CD4-positive, alpha-beta T cell (primary cell): Measurements from ENCODE around the gene HCN1. TPM values are rescaled to one million over a fixed set of nuclear protein-coding genes. Genes with fewer than 3 reads are reported as not detected.
"Not testable (repeated sequence)": the region's sequence is repeated elsewhere in the genome, so short reads cannot be mapped to it uniquely, and the experiment has no call there.

ENCODE experiments used
- ATAC-seq: fragments of 200-7000 bp; cut with Tn5 transposase; one replicate; pipeline ENCODE4 v1.10.0; 2022; ENCODE audit warnings: mild to moderate bottlenecking; ENCODE audit not compliant: poor library complexity
- CTCF ChIA-PET: fragments of 350-600 bp; sonication (Branson Sonifier 250); formaldehyde crosslinking; loops from one replicate; lab custom pipeline; 2021; ENCODE audit warnings: antibody characterized with exemption, inconsistent platforms; lab: Charles Lee
- POLR2A ChIA-PET: fragments of 350-600 bp; sonication (Branson Sonifier 250); formaldehyde crosslinking; loops from one replicate; lab custom pipeline; 2021; ENCODE audit warnings: antibody characterized with exemption, inconsistent platforms; lab: Charles Lee
- DNase-seq, 14 experiments: peaks; one replicate each; pipeline ENCODE4 v3.0.0-alpha.2; 2013 to 2020; ENCODE audit warnings: mixed read lengths in 2 of 14
- H3K27ac ChIP-seq, 2 donors: one replicate each; pipeline versions ENCODE4 v1.5.1 to v1.7.0; 2013; ENCODE audit warnings: low read length in 2 of 2, low read depth in 1 of 2, mild to moderate bottlenecking in 1 of 2
- H3K27me3 ChIP-seq, 2 experiments: 1 replicate in 1 of 2; 2 replicates in 1 of 2; pipeline versions ENCODE4 v1.6.1 to v1.7.0; 2013; ENCODE audit warnings: low read length in 2 of 2, control low read depth in 1 of 2, mild to moderate bottlenecking in 1 of 2, moderate library complexity in 1 of 2; ENCODE audit not compliant: insufficient read depth in 2 of 2, control insufficient read depth in 1 of 2
- H3K36me3 ChIP-seq: one replicate; pipeline ENCODE4 v1.6.1; 2013; ENCODE audit warnings: low read length, control low read depth; ENCODE audit not compliant: insufficient read depth
- H3K4me1 ChIP-seq: one replicate; pipeline ENCODE4 v1.6.1; 2013; ENCODE audit warnings: low read length, control low read depth; ENCODE audit not compliant: insufficient read depth
- H3K4me3 ChIP-seq: one replicate; pipeline ENCODE4 v1.5.1; 2013; ENCODE audit warnings: mild to moderate bottlenecking, low read length, moderate library complexity
- H3K9me3 ChIP-seq, 2 experiments: 1 replicate in 1 of 2; 2 replicates in 1 of 2; pipeline versions ENCODE4 v1.6.1 to v1.7.0; 2013; ENCODE audit warnings: low read length in 2 of 2, mild to moderate bottlenecking in 2 of 2, control low read depth in 1 of 2, moderate library complexity in 1 of 2; ENCODE audit not compliant: control insufficient read depth in 1 of 2, insufficient read depth in 1 of 2
- H3K27ac Mint-ChIP-seq: one replicate; pipeline ENCODE4 v1.8.0; 2020; ENCODE audit warnings: mixed read lengths
- H3K27me3 Mint-ChIP-seq: one replicate; pipeline ENCODE4 v1.8.0; 2021; ENCODE audit warnings: mixed read lengths
- H3K36me3 Mint-ChIP-seq: one replicate; pipeline ENCODE4 v1.8.0; 2021; ENCODE audit warnings: low read depth, mixed read lengths
- H3K4me1 Mint-ChIP-seq: one replicate; pipeline ENCODE4 v1.8.0; 2021; ENCODE audit warnings: low read depth, mixed read lengths
- H3K4me3 Mint-ChIP-seq: one replicate; pipeline ENCODE4 v1.8.0; 2020; ENCODE audit warnings: mild to moderate bottlenecking, mixed read lengths
- H3K9me3 Mint-ChIP-seq: one replicate; pipeline ENCODE4 v1.8.0; 2020; ENCODE audit warnings: mixed read lengths
- CTCF ChIP-seq: fragments of 200-600 bp; IDR thresholded peaks from one replicate; pipeline ENCODE4 v1.8.0; 2022; ENCODE audit warnings: antibody characterized with exemption, mild to moderate bottlenecking
- intact Hi-C, 2 experiments: fragments of 100-400 bp; cut with DNase I in 1 of 2; cut with micrococcal nuclease in 1 of 2; formaldehyde crosslinking; loops; one replicate each; pipeline versions ENCODE4 v1.15.1 to v1.9.0; 2023 to 2025; cut with DNase I, micrococcal nuclease
- total RNA-seq, 174 experiments: library from RNA in 2 of 174; stranded (reverse) in 2 of 174; gene quantifications; one replicate each; pipeline ENCODE4 v1.2.3 and lab custom pipeline; 2021 to 2026

HCN1 gene
- total RNA-seq, 2 experiments from 2014 or later: not detected

- Mint-ChIP-seq H3K27me3 (no peaks in the 10 kb centered on the region), H3K27ac (no peak overlapping the region), H3K9me3 (peaks cover 9% of the 10 kb centered on the region), H3K4me1 (no peaks in the 10 kb centered on the region), H3K4me3 (no peak overlapping the region), H3K36me3 (no peaks in the 10 kb centered on the region)
- H3K9me3 ChIP-seq: no peaks in the 10 kb centered on the region
- intact Hi-C loops: no loop called here
- ATAC-seq (no peak), DNase-seq (no peak)
- H3K27me3 ChIP-seq: no peaks in the 10 kb centered on the region
- ChIA-PET POLR2A (no interaction called here), CTCF (no interaction called here)
- H3K27ac ChIP-seq: no peak overlapping the region
- no peak overlapping the region for H3K4me3 ChIP-seq
- H3K36me3 ChIP-seq: no peaks in the 10 kb centered on the region
- no peak for TF ChIP-seq CTCF
- H3K4me1 ChIP-seq: no peaks in the 10 kb centered on the region
These were observed 360.2 kb downstream of the HCN1 start for GRCh38 chr5:45335978-45336377.

- TF ChIP-seq CTCF: no peak
- Mint-ChIP-seq H3K36me3 (no peaks in the 10 kb centered on the region), H3K4me1 (no peaks in the 10 kb centered on the region), H3K27me3 (no peaks in the 10 kb centered on the region), H3K4me3 (no peak overlapping the region), H3K9me3 (peaks cover 9% of the 10 kb centered on the region), H3K27ac (no peak overlapping the region)
- POLR2A ChIA-PET: no interaction called here
- H3K4me3 ChIP-seq: no peak overlapping the region
- CTCF ChIA-PET: no interaction called here
- no peak overlapping the region for H3K27ac ChIP-seq
- no peaks in the 10 kb centered on the region for H3K4me1 ChIP-seq
- no peaks in the 10 kb centered on the region for H3K27me3 ChIP-seq
- H3K36me3 ChIP-seq: no peaks in the 10 kb centered on the region
- no peak for ATAC-seq
- no peak for DNase-seq
- H3K9me3 ChIP-seq: no peaks in the 10 kb centered on the region
- intact Hi-C loops: no loop called here
These were observed 360.8 kb downstream of the HCN1 start for GRCh38 chr5:45335346-45335745.

GRCh38 chr5:45334939-45335338 is 361.2 kb downstream of the HCN1 start:
- Histone ChIP-seq H3K4me1 (no peaks in the 10 kb centered on the region), H3K9me3 (no peaks in the 10 kb centered on the region), H3K27me3 (no peaks in the 10 kb centered on the region), H3K27ac (no peak overlapping the region), H3K36me3 (no peaks in the 10 kb centered on the region), H3K4me3 (no peak overlapping the region)
- Mint-ChIP-seq H3K27me3 (no peaks in the 10 kb centered on the region), H3K27ac (no peak overlapping the region), H3K4me1 (no peaks in the 10 kb centered on the region), H3K36me3 (no peaks in the 10 kb centered on the region), H3K4me3 (no peak overlapping the region), H3K9me3 (peaks cover 9% of the 10 kb centered on the region)
- ATAC-seq: no peak
- intact Hi-C loops: no loop called here
- POLR2A ChIA-PET: no interaction called here
- CTCF ChIA-PET: no interaction called here
- DNase-seq: no peak
- TF ChIP-seq CTCF: no peak

GRCh38 chr5:45312627-45313026 is 383.6 kb downstream of the HCN1 start:
- H3K4me1 ChIP-seq, H3K4me3 Mint-ChIP-seq, H3K4me1 Mint-ChIP-seq, intact Hi-C loops, CTCF ChIA-PET, H3K4me3 ChIP-seq, H3K27ac ChIP-seq, ATAC-seq, H3K36me3 Mint-ChIP-seq, H3K27ac Mint-ChIP-seq, H3K9me3 Mint-ChIP-seq, H3K36me3 ChIP-seq, H3K9me3 ChIP-seq, H3K27me3 Mint-ChIP-seq, DNase-seq, H3K27me3 ChIP-seq, POLR2A ChIA-PET: not testable (repeated sequence)
